Measurements from ENCODE around the gene F3.
A peak's percentile ranks its signal among the peaks of the same experiment; 100 is the strongest.
"Not testable (repeated sequence)": the region's sequence is repeated elsewhere in the genome, so short reads cannot be mapped to it uniquely, and the experiment has no call there.

The F3 gene

DNA sequence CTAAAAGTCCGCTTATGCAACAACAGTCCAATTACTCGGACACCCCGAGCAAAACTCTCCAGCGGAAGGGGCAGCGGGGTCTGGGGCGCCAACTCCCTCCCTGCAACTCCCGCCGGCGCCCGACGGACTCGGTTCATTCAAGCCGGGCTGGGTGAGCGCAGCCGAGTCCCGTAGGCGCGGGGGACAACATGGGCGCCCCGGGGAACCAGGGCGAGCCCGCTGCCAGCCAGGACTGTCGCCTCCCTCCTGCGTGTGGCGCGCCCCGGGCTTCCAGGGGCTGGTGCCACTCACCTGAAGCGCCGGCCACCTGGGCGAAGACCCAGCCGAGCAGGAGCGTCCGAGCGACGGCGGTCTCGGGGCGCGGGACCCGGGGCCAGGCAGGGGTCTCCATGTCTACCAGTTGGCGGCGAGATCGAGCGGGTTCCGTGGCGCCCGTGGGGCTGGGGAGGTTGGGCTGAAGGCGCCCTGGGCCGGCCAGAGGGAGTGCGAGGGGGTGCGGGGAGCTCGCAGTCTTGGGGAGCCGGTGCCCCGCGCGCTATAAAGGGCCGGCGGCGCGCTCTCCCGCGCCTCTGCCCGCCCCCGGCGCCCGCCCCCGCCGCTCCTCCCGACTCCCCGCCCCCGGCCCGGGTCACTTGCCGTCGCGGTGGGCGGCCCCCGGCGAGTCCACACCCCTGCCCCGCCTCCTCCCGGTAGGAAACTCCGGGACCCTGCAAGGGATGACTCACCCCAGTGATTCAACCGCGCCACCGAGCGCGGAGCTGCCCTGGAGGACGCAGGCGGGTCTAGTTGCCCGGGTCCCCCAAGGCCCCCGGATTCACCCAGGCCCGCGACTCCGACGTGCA is at the start of gene F3:
Gene F3, minus strand, starts transcription at position 514 of the 842 bp plus-strand sequence. Its CDS starts 123 bp downstream, at position 391.
- no peaks in the 10 kb centered on the region for H3K27me3 ChIP-seq (ENCODE audit: insufficient read depth, low read length)
- H3K4me1 ChIP-seq (ENCODE audit: control insufficient read depth, insufficient read depth, low read length, unreplicated experiment), result peaks cover 57% of the 10 kb centered on the region
- H2AFZ ChIP-seq (ENCODE audit: low read length, unreplicated experiment), result peak within 1 kb of the TSS; percentile 44
- peaks cover 57% of the 10 kb centered on the region for H3K79me2 ChIP-seq (ENCODE audit: control insufficient read depth, insufficient read depth, low read length, unreplicated experiment)
- peak within 1 kb of the TSS; percentile 96 for H3K27ac ChIP-seq (ENCODE audit: low read depth, low read length)
- H3K36me3 ChIP-seq (ENCODE audit: insufficient read depth, low read length), result peaks cover 12% of the 10 kb centered on the region; the same call in 1 of the 2 replicates
- peak within 1 kb of the TSS; percentile 91 for H3K4me3 ChIP-seq (ENCODE audit: low read depth, low read length)

DNA sequence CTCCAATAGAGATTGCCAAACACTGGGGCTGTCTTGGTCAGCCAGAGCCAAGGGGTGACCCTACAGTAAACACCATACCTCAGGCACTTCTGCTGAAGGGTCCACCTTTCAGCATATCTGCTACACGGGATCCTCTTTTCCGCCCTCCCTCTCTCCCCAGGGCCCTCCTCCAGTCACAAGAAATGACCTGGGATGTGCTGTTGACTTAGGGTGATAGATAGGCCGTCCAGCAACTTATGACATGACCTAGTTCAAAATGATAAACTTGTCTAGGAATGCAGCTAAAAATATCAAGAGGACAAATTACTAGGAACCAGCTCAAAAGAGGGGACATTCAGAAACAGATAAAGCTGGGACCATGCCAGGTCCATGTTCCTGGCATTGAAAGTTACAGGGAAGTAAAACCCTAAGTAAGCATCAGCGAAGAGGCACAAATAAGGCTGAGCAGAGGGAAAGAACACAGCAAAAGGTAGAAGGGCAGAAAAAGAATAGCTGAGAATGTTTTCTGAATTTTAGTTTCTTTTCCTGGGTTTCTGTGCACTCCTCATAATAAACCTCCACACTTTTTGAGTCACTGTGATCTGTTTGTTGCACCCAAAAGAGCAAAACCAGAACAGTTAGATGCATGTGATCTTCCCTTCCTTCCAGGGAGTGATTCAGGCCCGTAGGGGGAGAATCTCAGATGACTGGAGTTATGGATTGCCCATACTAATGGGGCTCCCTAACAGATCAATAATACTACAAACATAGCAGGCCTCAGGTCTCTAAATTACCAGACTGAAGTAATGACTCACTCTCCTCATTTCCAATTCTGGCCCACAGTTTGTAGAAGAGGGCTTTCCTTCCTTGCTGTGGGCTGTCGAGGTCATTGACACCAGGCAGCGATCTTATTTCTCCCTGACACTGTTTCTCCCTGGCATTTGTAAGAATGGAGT is 48.9 kb upstream of the F3 start:
- H3K4me1 ChIP-seq (ENCODE audit: control insufficient read depth, insufficient read depth, low read length, unreplicated experiment), result peaks cover 8% of the 10 kb centered on the region
- no peaks in the 10 kb centered on the region for H3K79me2 ChIP-seq (ENCODE audit: control insufficient read depth, insufficient read depth, low read length, unreplicated experiment)
- H3K4me3 ChIP-seq (ENCODE audit: low read depth, low read length), result no peak overlapping the region
- H3K27me3 ChIP-seq (ENCODE audit: insufficient read depth, low read length), result no peaks in the 10 kb centered on the region
- H3K27ac ChIP-seq (ENCODE audit: low read depth, low read length), result no peak overlapping the region
- H2AFZ ChIP-seq (ENCODE audit: low read length, unreplicated experiment), result peak overlapping the region; percentile 41
- no peaks in the 10 kb centered on the region for H3K36me3 ChIP-seq (ENCODE audit: insufficient read depth, low read length)

DNA sequence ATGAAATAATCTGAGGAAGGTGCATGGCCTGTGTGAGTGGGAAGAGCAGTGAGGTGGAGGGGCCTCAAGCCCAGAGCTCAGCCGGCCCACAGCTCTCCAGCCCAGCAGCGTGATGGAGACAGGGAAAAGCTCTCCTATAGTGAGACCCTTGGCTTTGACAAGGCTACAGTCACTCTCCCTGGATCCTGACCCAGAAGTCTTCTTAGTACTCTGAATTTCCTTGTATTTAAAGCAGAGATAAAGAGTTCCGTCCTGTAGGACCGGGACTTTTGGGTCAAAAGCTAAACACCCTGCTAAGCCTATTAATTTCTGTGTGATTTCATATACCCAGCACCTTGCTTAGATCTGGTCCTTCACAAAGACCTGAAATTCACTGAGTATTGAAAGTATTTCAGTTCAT is 48.2 kb upstream of the F3 start:
- Histone ChIP-seq H3K27ac (ENCODE audit: low read depth, low read length) (no peak overlapping the region), H3K4me1 (ENCODE audit: control insufficient read depth, insufficient read depth, low read length, unreplicated experiment) (peaks cover 8% of the 10 kb centered on the region), H3K4me3 (ENCODE audit: low read depth, low read length) (no peak overlapping the region), H3K36me3 (ENCODE audit: insufficient read depth, low read length) (no peaks in the 10 kb centered on the region), H3K79me2 (ENCODE audit: control insufficient read depth, insufficient read depth, low read length, unreplicated experiment) (no peaks in the 10 kb centered on the region), H2AFZ (ENCODE audit: low read length, unreplicated experiment) (no peak overlapping the region), H3K27me3 (ENCODE audit: insufficient read depth, low read length) (no peaks in the 10 kb centered on the region)

GRCh38 chr1:94582565-94582964 is 41.0 kb upstream of the F3 start:
- H3K27ac ChIP-seq (ENCODE audit: low read depth, low read length), result no peak overlapping the region
- no peak overlapping the region for H2AFZ ChIP-seq (ENCODE audit: low read length, unreplicated experiment)
- no peak overlapping the region for H3K4me3 ChIP-seq (ENCODE audit: low read depth, low read length)
- H3K4me1 ChIP-seq (ENCODE audit: control insufficient read depth, insufficient read depth, low read length, unreplicated experiment), result peaks cover 12% of the 10 kb centered on the region
- H3K79me2 ChIP-seq (ENCODE audit: control insufficient read depth, insufficient read depth, low read length, unreplicated experiment), result no peaks in the 10 kb centered on the region
- H3K36me3 ChIP-seq (ENCODE audit: insufficient read depth, low read length), result no peaks in the 10 kb centered on the region
- no peaks in the 10 kb centered on the region for H3K27me3 ChIP-seq (ENCODE audit: insufficient read depth, low read length)

DNA sequence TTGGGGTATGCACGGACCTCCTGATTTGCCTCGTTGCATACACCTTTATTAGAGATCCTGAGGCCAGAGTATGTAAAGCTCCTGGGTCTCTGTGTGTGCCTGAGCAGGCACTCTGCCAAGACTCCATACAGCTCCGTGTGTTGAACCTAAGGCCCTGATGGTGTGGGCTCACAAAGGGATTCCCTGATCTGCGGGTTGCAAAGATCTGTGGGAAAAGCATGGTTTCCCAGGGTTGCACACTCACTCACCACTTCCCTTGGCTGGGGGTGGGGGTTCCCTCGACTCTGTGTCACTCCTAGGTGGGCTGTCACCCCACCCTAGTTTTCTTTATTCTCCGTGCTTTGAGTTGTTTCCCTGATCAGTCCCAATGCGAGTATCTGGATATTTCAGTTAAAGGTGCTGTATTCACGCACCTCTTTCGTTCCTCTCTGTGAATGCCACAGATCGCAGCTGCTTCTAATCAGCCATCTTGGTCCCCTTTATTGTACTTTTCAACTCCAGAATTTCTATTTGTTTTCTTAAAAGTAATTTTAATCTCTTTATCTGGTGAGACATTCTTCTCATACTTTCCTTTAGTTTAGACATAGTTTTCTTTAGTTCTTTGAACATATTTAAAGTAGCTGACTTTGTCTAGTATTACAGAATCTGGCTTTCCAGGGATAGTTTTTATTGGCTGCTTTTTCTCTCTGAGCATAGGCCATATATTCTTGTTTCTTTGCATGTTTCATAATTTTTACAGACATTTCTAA is 39.0 kb upstream of the F3 start:
- Histone ChIP-seq H3K4me3 (ENCODE audit: low read depth, low read length) (no peak overlapping the region), H3K4me1 (ENCODE audit: control insufficient read depth, insufficient read depth, low read length, unreplicated experiment) (peaks cover 12% of the 10 kb centered on the region), H3K36me3 (ENCODE audit: insufficient read depth, low read length) (no peaks in the 10 kb centered on the region), H3K79me2 (ENCODE audit: control insufficient read depth, insufficient read depth, low read length, unreplicated experiment) (no peaks in the 10 kb centered on the region), H3K27ac (ENCODE audit: low read depth, low read length) (peak overlapping the region; percentile 13; the same call in 1 of the 2 replicates), H2AFZ (ENCODE audit: low read length, unreplicated experiment) (peak overlapping the region; percentile 82), H3K27me3 (ENCODE audit: insufficient read depth, low read length) (no peaks in the 10 kb centered on the region)

- Histone ChIP-seq H3K27ac (ENCODE audit: low read depth, low read length) (no peak overlapping the region), H2AFZ (ENCODE audit: low read length, unreplicated experiment) (peak overlapping the region; percentile 82), H3K79me2 (ENCODE audit: control insufficient read depth, insufficient read depth, low read length, unreplicated experiment) (no peaks in the 10 kb centered on the region), H3K27me3 (ENCODE audit: insufficient read depth, low read length) (no peaks in the 10 kb centered on the region), H3K4me3 (ENCODE audit: low read depth, low read length) (no peak overlapping the region), H3K36me3 (ENCODE audit: insufficient read depth, low read length) (no peaks in the 10 kb centered on the region), H3K4me1 (ENCODE audit: control insufficient read depth, insufficient read depth, low read length, unreplicated experiment) (peaks cover 12% of the 10 kb centered on the region)
Observed at GRCh38 chr1:94579876-94580294, 38.3 kb upstream of the F3 start.

- H3K79me2 ChIP-seq (ENCODE audit: control insufficient read depth, insufficient read depth, low read length, unreplicated experiment), result no peaks in the 10 kb centered on the region
- no peak overlapping the region for H2AFZ ChIP-seq (ENCODE audit: low read length, unreplicated experiment)
- no peaks in the 10 kb centered on the region for H3K36me3 ChIP-seq (ENCODE audit: insufficient read depth, low read length)
- peaks cover 12% of the 10 kb centered on the region for H3K4me1 ChIP-seq (ENCODE audit: control insufficient read depth, insufficient read depth, low read length, unreplicated experiment)
- H3K4me3 ChIP-seq (ENCODE audit: low read depth, low read length), result no peak overlapping the region
- H3K27me3 ChIP-seq (ENCODE audit: insufficient read depth, low read length), result no peaks in the 10 kb centered on the region
- no peak overlapping the region for H3K27ac ChIP-seq (ENCODE audit: low read depth, low read length)
Observed at GRCh38 chr1:94578856-94579255, 37.3 kb upstream of the F3 start.

- not testable (repeated sequence) for H3K27me3 ChIP-seq (ENCODE audit: insufficient read depth, low read length); H2AFZ ChIP-seq (ENCODE audit: low read length, unreplicated experiment); H3K27ac ChIP-seq (ENCODE audit: low read depth, low read length); H3K4me1 ChIP-seq (ENCODE audit: control insufficient read depth, insufficient read depth, low read length, unreplicated experiment); H3K36me3 ChIP-seq (ENCODE audit: insufficient read depth, low read length); H3K4me3 ChIP-seq (ENCODE audit: low read depth, low read length); H3K79me2 ChIP-seq (ENCODE audit: control insufficient read depth, insufficient read depth, low read length, unreplicated experiment)
Observed at GRCh38 chr1:94573917-94574316, 32.4 kb upstream of the F3 start.

DNA sequence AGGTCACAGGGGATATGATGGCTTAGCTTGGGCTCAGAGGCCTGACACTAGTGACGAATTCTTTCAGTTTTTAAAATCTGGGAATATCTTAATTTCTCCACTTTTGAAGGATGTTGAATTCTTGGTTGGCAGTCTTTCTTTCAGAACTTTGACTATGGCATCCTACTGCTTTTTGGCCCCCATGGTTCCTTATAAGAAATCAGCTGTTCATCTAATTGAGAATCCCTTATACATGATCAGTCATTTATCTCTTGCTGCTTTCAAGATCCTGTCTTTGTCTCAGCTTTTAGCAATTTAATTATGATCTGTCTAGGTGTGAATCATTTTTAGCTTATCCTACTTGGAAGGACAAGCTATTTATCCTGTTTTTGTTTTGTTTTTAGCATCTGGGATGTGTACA is 31.2 kb upstream of the F3 start:
- H2AFZ ChIP-seq (ENCODE audit: low read length, unreplicated experiment), result no peak overlapping the region
- no peaks in the 10 kb centered on the region for H3K4me1 ChIP-seq (ENCODE audit: control insufficient read depth, insufficient read depth, low read length, unreplicated experiment)
- H3K27me3 ChIP-seq (ENCODE audit: insufficient read depth, low read length), result no peaks in the 10 kb centered on the region
- H3K79me2 ChIP-seq (ENCODE audit: control insufficient read depth, insufficient read depth, low read length, unreplicated experiment), result no peaks in the 10 kb centered on the region
- H3K36me3 ChIP-seq (ENCODE audit: insufficient read depth, low read length), result no peaks in the 10 kb centered on the region
- no peak overlapping the region for H3K4me3 ChIP-seq (ENCODE audit: low read depth, low read length)
- no peak overlapping the region for H3K27ac ChIP-seq (ENCODE audit: low read depth, low read length)

GRCh38 chr1:94570965-94571364 is 29.4 kb upstream of the F3 start:
- not testable (repeated sequence) for H3K4me1 ChIP-seq (ENCODE audit: control insufficient read depth, insufficient read depth, low read length, unreplicated experiment); H3K4me3 ChIP-seq (ENCODE audit: low read depth, low read length); H3K36me3 ChIP-seq (ENCODE audit: insufficient read depth, low read length); H2AFZ ChIP-seq (ENCODE audit: low read length, unreplicated experiment); H3K27ac ChIP-seq (ENCODE audit: low read depth, low read length); H3K79me2 ChIP-seq (ENCODE audit: control insufficient read depth, insufficient read depth, low read length, unreplicated experiment); H3K27me3 ChIP-seq (ENCODE audit: insufficient read depth, low read length)

Measured in ACC112 (cell line).